GM12874 (cell line): ENCODE results near the gene AFAP1L1.

Source experiments
- CTCF ChIP-seq: IDR thresholded peaks from 2 replicates; pipeline ENCODE4 v1.5.1; 2011; ENCODE audit warnings: low read depth, mild to moderate bottlenecking, control low read depth, low read length, moderate library complexity; ENCODE audit not compliant: insufficient read depth

The AFAP1L1 gene

GRCh38 chr5:149357370-149358293, 86.0 kb downstream of the AFAP1L1 start, which contains the start of gene PCYOX1L:
Gene PCYOX1L, plus strand, starts transcription at chr5:149358046. Its CDS starts 23 bp downstream, at chr5:149358069.
- no peak for TF ChIP-seq CTCF

- TF ChIP-seq CTCF = no peak
Measured at GRCh38 chr5:149358294-149358651, 86.6 kb downstream of the AFAP1L1 start.

GRCh38 chr5:149358868-149359495, 87.3 kb downstream of the AFAP1L1 start:
- TF ChIP-seq CTCF = no peak

- TF ChIP-seq CTCF = no peak
Measured at GRCh38 chr5:149360272-149360671, 88.6 kb downstream of the AFAP1L1 start.

- no peak for TF ChIP-seq CTCF
Measured at GRCh38 chr5:149362541-149362940, 90.9 kb downstream of the AFAP1L1 start.

GRCh38 chr5:149363358-149363757, 91.7 kb downstream of the AFAP1L1 start:
- TF ChIP-seq CTCF = no peak

GRCh38 chr5:149363936-149364335, 92.3 kb downstream of the AFAP1L1 start:
- no peak for TF ChIP-seq CTCF
